ENCODE results near the gene NRK. TPM values are rescaled to one million over a fixed set of nuclear protein-coding genes. Genes with fewer than 3 reads are reported as not detected.
A peak's percentile ranks its signal among the peaks of the same experiment; 100 is the strongest.

The NRK gene
- total and polyA plus RNA-seq, 4 donors, result 0.43 to 15.9 (median 1.5) TPM

DNA sequence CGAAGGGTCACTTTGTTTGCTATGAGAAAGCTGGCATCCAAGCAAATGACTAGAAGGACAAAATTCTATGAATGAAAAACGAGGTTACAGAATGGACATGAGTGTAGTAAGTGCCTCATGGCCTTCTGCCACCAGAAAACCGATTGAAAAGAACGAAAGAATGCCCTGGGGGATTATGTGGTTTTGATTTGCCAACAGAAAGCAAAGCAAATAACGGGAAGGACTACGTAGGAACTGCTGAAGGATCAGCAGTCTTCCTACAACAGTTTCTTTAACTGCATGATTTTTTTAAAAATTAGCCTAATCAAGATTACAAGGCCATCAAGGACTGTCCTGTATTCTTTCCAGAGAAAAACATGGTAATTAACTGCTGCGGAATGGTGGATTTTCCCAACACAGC lies 50.6 kb downstream of the NRK start:
- WGBS (ENCODE audit: insufficient coverage), result 46% methylated on average over 6 of the region's 7 CpGs
- H3K4me1 ChIP-seq (ENCODE audit: control insufficient read depth, insufficient read depth, low read length), result no peaks in the 10 kb centered on the region

GRCh38 chrX:105874790-105875189 lies 52.5 kb downstream of the NRK start:
- DNase-seq (ENCODE audit: low read depth in 4 of 6, low spot score in 6 of 6), result no peak
- Histone ChIP-seq H3K27me3 (ENCODE audit: control insufficient read depth, insufficient read depth, low read length) (peaks cover 5% of the 10 kb centered on the region), H3K36me3 (ENCODE audit: control insufficient read depth, insufficient read depth, low read length) (no peaks in the 10 kb centered on the region), H3K4me3 (ENCODE audit: low read depth, low read length) (no peak overlapping the region), H3K9me3 (ENCODE audit: control insufficient read depth, insufficient read depth, low read length) (no peaks in the 10 kb centered on the region), H3K4me1 (ENCODE audit: control insufficient read depth, insufficient read depth, low read length) (no peaks in the 10 kb centered on the region), H3K27ac (ENCODE audit: low read depth, low read length) (no peak overlapping the region)
- WGBS (ENCODE audit: insufficient coverage), result no CpG with 5 or more reads among the region's 1 CpG

More for the DNA sequence above, 50.6 kb downstream of the NRK start:
- no peak overlapping the region for H3K27ac ChIP-seq (ENCODE audit: low read depth, low read length)
- H3K4me3 ChIP-seq (ENCODE audit: low read depth, low read length), result no peak overlapping the region
- H3K36me3 ChIP-seq (ENCODE audit: control insufficient read depth, insufficient read depth, low read length), result no peaks in the 10 kb centered on the region
- no peak for DNase-seq (ENCODE audit: low read depth in 4 of 6, low spot score in 6 of 6)
- H3K9me3 ChIP-seq (ENCODE audit: control insufficient read depth, insufficient read depth, low read length), result no peaks in the 10 kb centered on the region
- no peaks in the 10 kb centered on the region for H3K27me3 ChIP-seq (ENCODE audit: control insufficient read depth, insufficient read depth, low read length)

- Histone ChIP-seq H3K36me3 (ENCODE audit: control insufficient read depth, insufficient read depth, low read length) (no peaks in the 10 kb centered on the region), H3K27me3 (ENCODE audit: control insufficient read depth, insufficient read depth, low read length) (peaks cover 5% of the 10 kb centered on the region), H3K27ac (ENCODE audit: low read depth, low read length) (no peak overlapping the region), H3K9me3 (ENCODE audit: control insufficient read depth, insufficient read depth, low read length) (no peaks in the 10 kb centered on the region), H3K4me1 (ENCODE audit: control insufficient read depth, insufficient read depth, low read length) (no peaks in the 10 kb centered on the region), H3K4me3 (ENCODE audit: low read depth, low read length) (no peak overlapping the region)
- no CpG with 5 or more reads among the region's 3 CpGs for WGBS (ENCODE audit: insufficient coverage)
- DNase-seq (ENCODE audit: low read depth in 4 of 6, low spot score in 6 of 6), result no peak
These were observed 54.3 kb downstream of the NRK start for GRCh38 chrX:105876658-105877057.

DNA sequence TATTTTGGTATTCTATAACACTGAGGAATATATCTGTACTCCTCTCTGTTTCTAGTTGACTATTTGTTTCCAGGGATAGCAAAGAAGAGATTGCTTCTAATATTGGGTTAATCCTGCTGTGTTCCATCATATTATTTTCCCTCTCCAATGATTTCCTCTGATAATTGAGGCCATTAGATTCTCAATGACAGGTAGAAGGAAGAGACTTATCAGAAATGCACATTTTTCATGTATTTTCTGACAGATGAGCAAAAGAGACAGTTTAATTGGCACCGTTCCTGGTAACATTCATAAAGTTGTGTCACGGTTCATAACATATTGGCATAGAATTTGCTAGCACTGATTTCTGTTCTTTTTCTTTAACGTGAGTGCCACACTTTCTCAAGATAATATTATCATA lies 58.2 kb downstream of the NRK start:
- Histone ChIP-seq H3K27me3 (ENCODE audit: control insufficient read depth, insufficient read depth, low read length) (peaks cover 5% of the 10 kb centered on the region), H3K27ac (ENCODE audit: low read depth, low read length) (no peak overlapping the region)
- WGBS (ENCODE audit: insufficient coverage), result no CpG with 5 or more reads among the region's 3 CpGs

DNA sequence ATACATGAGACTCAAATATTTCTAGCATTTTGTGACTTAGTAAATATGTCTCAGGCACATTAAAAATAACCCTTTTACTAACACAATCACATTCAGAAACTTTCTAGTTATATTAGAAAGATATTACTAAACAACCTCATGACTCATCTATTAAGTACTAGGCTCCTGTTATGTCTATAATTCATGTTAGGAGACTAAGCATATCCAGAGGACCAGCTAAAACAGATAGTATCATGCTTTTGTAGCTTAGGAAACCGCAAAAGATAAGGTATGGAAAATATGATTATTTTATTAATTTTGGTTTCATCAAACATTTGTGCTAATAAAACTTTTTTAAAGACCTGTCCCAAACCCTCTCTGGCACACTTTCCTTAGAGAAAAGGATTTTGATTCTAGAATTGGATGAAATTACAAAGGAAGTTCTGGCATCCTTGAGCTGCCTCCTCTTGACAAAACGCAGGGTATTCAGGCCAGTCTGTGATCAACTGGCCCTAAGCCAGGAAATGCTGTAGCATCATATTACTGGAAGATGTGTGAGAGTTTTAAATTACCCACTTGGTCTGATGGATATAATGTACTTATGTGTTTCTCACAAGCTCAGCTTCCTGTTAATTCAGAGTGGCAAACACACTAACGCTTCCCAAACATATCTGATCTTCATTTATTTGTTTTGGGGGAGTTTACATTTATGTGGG lies 60.4 kb downstream of the NRK start:
- Histone ChIP-seq H3K36me3 (ENCODE audit: control insufficient read depth, insufficient read depth, low read length) (no peaks in the 10 kb centered on the region), H3K27ac (ENCODE audit: low read depth, low read length) (no peak overlapping the region), H3K9me3 (ENCODE audit: control insufficient read depth, insufficient read depth, low read length) (no peaks in the 10 kb centered on the region), H3K27me3 (ENCODE audit: control insufficient read depth, insufficient read depth, low read length) (peaks cover 5% of the 10 kb centered on the region), H3K4me3 (ENCODE audit: low read depth, low read length) (no peak overlapping the region), H3K4me1 (ENCODE audit: control insufficient read depth, insufficient read depth, low read length) (no peaks in the 10 kb centered on the region)
- peak in 2 of 6 donors; percentile 19 to 29 for DNase-seq (ENCODE audit: low read depth in 4 of 6, low spot score in 6 of 6)
- WGBS (ENCODE audit: insufficient coverage), result no CpG with 5 or more reads among the region's 3 CpGs

More for the DNA sequence above, 58.2 kb downstream of the NRK start:
- H3K4me3 ChIP-seq (ENCODE audit: low read depth, low read length), result no peak overlapping the region
- H3K9me3 ChIP-seq (ENCODE audit: control insufficient read depth, insufficient read depth, low read length), result no peaks in the 10 kb centered on the region
- H3K4me1 ChIP-seq (ENCODE audit: control insufficient read depth, insufficient read depth, low read length), result no peaks in the 10 kb centered on the region
- DNase-seq (ENCODE audit: low read depth in 4 of 6, low spot score in 6 of 6), result no peak
- no peaks in the 10 kb centered on the region for H3K36me3 ChIP-seq (ENCODE audit: control insufficient read depth, insufficient read depth, low read length)

- no peak overlapping the region for H3K4me3 ChIP-seq (ENCODE audit: low read depth, low read length)
- no peaks in the 10 kb centered on the region for H3K4me1 ChIP-seq (ENCODE audit: control insufficient read depth, insufficient read depth, low read length)
- no peaks in the 10 kb centered on the region for H3K36me3 ChIP-seq (ENCODE audit: control insufficient read depth, insufficient read depth, low read length)
- no peak overlapping the region for H3K27ac ChIP-seq (ENCODE audit: low read depth, low read length)
- no peak for DNase-seq (ENCODE audit: low read depth in 4 of 6, low spot score in 6 of 6)
- H3K9me3 ChIP-seq (ENCODE audit: control insufficient read depth, insufficient read depth, low read length), result no peaks in the 10 kb centered on the region
- peaks cover 2% of the 10 kb centered on the region for H3K27me3 ChIP-seq (ENCODE audit: control insufficient read depth, insufficient read depth, low read length)
These were observed 72.4 kb downstream of the NRK start for GRCh38 chrX:105894721-105895120.

GRCh38 chrX:105909576-105909975 lies 87.2 kb downstream of the NRK start:
- Histone ChIP-seq H3K36me3 (ENCODE audit: control insufficient read depth, insufficient read depth, low read length) (no peaks in the 10 kb centered on the region), H3K27ac (ENCODE audit: low read depth, low read length) (no peak overlapping the region), H3K4me1 (ENCODE audit: control insufficient read depth, insufficient read depth, low read length) (no peaks in the 10 kb centered on the region), H3K27me3 (ENCODE audit: control insufficient read depth, insufficient read depth, low read length) (peaks cover 9% of the 10 kb centered on the region), H3K9me3 (ENCODE audit: control insufficient read depth, insufficient read depth, low read length) (no peaks in the 10 kb centered on the region), H3K4me3 (ENCODE audit: low read depth, low read length) (no peak overlapping the region)
- no peak for DNase-seq (ENCODE audit: low read depth in 4 of 6, low spot score in 6 of 6)
- 76% methylated on average over 5 of the region's 8 CpGs for WGBS (ENCODE audit: insufficient coverage)

DNA sequence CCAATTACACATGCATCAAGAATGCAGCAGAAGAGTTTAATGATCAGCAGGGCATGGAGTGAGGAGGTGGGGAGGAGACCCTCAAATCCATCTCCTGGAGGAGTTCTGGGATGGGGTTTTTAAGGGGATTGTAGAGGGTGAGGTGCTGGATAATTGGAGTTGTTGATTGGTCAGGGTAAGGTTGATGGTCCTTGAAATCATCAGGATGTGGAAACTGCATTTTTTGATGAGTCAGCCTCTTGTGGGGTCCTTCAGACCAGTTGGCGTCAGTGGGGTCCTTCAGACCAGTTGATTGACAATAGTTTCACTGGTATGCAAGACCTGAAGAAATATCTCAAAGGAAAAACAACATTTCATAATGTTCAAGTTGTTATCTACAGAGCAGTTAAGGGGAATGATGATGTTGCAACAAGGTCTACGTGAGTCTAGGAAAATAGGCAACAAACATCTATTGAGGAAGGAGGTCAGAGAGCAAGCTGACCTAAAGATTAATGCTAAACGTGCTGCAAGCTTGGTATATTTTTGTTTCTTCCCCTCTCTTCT lies 88.3 kb downstream of the NRK start:
- Histone ChIP-seq H3K36me3 (ENCODE audit: control insufficient read depth, insufficient read depth, low read length) (no peaks in the 10 kb centered on the region), H3K27me3 (ENCODE audit: control insufficient read depth, insufficient read depth, low read length) (peaks cover 9% of the 10 kb centered on the region), H3K4me3 (ENCODE audit: low read depth, low read length) (no peak overlapping the region), H3K9me3 (ENCODE audit: control insufficient read depth, insufficient read depth, low read length) (no peaks in the 10 kb centered on the region), H3K27ac (ENCODE audit: low read depth, low read length) (no peak overlapping the region), H3K4me1 (ENCODE audit: control insufficient read depth, insufficient read depth, low read length) (no peaks in the 10 kb centered on the region)
- WGBS (ENCODE audit: insufficient coverage), result 100% methylated on average over 1 of the region's 3 CpGs
- no peak for DNase-seq (ENCODE audit: low read depth in 4 of 6, low spot score in 6 of 6)

DNA sequence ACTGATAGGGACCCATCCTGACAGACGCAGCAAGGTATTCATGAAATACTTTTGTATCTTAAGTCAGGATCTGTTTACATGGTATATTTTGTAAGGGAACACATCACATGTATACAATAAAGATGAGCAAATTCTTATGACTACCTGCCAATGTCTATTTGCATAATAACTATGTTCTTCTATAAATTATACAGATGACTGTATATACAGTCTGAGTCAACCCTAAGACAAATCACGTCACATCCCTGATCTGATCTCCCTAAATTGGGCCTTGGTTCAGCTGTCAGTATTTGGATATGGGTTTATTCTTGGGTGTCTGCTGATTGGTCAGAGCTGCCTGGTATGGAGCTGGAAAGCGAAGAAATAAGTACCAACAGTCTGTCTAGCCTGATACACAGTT lies 122.9 kb downstream of the NRK start:
- Histone ChIP-seq H3K9me3 (ENCODE audit: control insufficient read depth, insufficient read depth, low read length) (peaks cover 5% of the 10 kb centered on the region), H3K4me3 (ENCODE audit: low read depth, low read length) (no peak overlapping the region), H3K4me1 (ENCODE audit: control insufficient read depth, insufficient read depth, low read length) (no peaks in the 10 kb centered on the region), H3K36me3 (ENCODE audit: control insufficient read depth, insufficient read depth, low read length) (no peaks in the 10 kb centered on the region), H3K27ac (ENCODE audit: low read depth, low read length) (no peak overlapping the region), H3K27me3 (ENCODE audit: control insufficient read depth, insufficient read depth, low read length) (no peaks in the 10 kb centered on the region)
- WGBS (ENCODE audit: insufficient coverage), result 67% methylated on average over 1 of the region's 3 CpGs
- no peak for DNase-seq (ENCODE audit: low read depth in 4 of 6, low spot score in 6 of 6)

- H3K36me3 ChIP-seq (ENCODE audit: control insufficient read depth, insufficient read depth, low read length), result no peaks in the 10 kb centered on the region
- 63% methylated on average over 2 of the region's 5 CpGs for WGBS (ENCODE audit: insufficient coverage)
- H3K4me1 ChIP-seq (ENCODE audit: control insufficient read depth, insufficient read depth, low read length), result no peaks in the 10 kb centered on the region
- no peaks in the 10 kb centered on the region for H3K9me3 ChIP-seq (ENCODE audit: control insufficient read depth, insufficient read depth, low read length)
- no peak overlapping the region for H3K4me3 ChIP-seq (ENCODE audit: low read depth, low read length)
- peaks cover 3% of the 10 kb centered on the region for H3K27me3 ChIP-seq (ENCODE audit: control insufficient read depth, insufficient read depth, low read length)
- no peak for DNase-seq (ENCODE audit: low read depth in 4 of 6, low spot score in 6 of 6)
- H3K27ac ChIP-seq (ENCODE audit: low read depth, low read length), result no peak overlapping the region
These were observed 147.1 kb downstream of the NRK start for GRCh38 chrX:105969487-105969886.
